Hematopoietic multipotent progenitor cell (in vitro differentiated cells): ENCODE data around the gene PADI1. TPM values are rescaled to one million over a fixed set of nuclear protein-coding genes. Genes with fewer than 3 reads are reported as not detected.

Source experiments
- DNase-seq, 3 donors: peaks; one replicate each; pipeline ENCODE4 v3.0.0-alpha.2; 2011 to 2015; ENCODE audit warnings: low read depth in 2 of 3, low spot score in 2 of 3
- total RNA-seq: library from RNA; depleted of rRNA; stranded (reverse); fragments of >200 nt; gene quantifications from one replicate; pipeline ENCODE4 v1.2.3, GENCODE V29; 2012

The PADI1 gene
- total RNA-seq, result not detected

GRCh38 chr1:17204546-17205440 is at the start of gene PADI1:
PADI1 (plus strand) TSS chr1:17205128; CDS start chr1:17205218, 90 bp downstream.
- no peak for DNase-seq

DNA sequence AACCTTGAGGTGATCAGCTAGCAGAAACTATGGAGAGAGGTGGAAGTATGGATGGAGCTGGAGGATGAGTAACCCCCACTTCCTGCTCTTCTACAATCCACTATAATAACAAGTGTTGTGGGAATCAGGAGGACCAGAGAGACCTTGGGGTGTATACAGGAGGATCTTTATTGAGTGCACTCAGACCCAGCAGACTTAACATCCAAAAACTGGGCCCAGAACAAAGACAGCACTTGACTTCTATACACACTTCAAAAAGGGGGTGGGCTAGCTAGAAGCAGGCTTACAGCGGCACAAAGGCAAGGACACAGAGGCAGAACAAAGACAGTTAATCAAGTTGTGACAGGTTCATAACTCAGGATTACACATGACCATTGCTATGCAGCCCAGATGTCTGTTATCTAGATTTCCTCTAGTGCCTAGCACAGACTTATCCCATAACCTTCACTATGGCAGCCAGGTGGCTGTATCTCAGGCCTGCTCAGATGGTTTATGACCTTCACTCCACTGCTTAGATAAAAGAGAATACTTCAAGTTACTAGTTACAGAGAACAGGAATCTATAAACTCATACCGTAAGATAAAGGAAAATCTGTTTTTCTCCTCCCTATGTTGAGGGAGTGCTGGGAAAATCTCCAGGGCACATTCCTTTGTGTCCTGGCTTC is 49.5 kb upstream of the PADI1 start:
- DNase-seq, result no peak

DNA sequence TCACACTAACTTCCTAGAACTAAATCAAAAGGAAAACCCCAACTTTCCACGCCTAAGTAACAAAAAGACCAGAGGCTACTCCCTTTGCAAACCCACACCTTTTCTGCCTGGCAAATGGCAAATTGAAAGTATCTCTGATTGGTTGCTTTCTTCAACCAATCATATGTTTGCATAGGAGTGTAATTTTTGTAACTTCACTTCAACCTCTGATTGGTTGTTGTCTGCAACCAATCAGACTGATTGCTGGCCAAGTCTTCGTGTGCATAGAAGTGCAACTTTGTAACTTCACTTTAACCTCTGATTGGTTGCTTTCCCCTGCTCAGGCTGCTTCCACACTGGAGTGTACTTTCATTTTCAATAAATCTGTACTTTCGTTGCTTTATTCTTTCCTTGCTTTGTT is 48.8 kb upstream of the PADI1 start:
- DNase-seq, result no peak

DNA sequence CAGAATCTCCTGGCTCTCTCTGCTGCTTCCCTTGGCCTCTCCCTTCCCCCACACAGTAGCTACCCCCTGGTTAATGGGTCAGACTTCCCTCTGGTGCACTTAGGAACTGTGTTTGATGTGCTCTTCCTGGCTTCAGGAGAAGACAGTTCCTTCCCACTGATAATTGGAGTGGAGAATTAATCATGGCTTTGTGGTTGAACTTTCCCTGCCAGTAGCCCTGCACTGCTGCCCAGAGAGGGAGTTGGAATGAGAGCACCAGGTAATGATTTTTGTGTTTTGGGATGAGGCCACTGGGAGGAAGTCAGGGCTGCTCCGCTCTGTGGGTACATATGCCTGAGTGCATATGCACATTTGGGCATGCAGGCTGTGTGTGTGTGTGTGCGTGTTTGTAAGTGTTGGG is 46.0 kb upstream of the PADI1 start:
- DNase-seq, result no peak

- peak in 1 of 3 donors; percentile 13 for DNase-seq
Observed at GRCh38 chr1:17161137-17161740, 43.7 kb upstream of the PADI1 start.

DNA sequence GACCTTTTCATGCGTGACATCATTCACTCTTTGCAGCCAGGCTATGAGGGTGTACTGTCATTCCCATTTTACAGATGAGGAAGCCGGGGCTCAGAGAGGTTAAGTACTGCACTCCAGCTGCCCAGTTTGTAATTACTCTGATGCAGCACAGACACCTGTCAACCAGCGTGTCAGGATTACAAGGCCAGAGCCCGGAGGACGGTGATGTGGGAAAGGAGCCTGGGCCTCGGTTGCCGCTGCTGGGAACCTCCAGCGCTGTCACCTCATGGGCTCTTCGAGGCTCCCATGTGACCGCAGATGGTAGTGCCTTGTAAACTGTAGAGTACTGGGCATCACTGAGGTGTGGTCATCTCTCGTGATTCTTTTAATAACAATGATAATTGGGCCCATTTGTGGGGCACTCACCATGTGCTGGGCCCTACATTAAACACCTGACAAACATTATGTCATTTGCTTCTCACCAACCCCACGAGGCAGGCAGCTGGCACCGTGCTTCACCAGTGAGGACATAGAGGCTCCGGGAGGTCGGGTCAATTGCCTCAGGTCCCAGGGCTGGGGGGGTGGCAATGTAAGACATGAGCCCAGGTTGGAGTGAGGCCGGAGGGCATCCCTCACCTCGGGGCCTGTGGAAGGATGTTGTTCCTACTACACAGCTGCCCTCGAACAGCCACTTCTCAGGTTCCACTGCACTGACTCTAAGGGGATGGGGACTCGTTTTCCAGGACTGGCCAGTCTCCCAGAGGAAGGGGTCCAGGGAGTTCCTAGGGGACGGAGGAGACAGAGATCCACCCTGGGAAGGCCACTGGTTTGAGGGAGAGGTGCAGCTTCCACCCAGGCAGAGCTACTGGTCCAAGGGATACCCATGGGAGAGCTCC is 42.8 kb upstream of the PADI1 start:
- DNase-seq, result no peak

- DNase-seq, result no peak
Observed at GRCh38 chr1:17162941-17163340, 42.0 kb upstream of the PADI1 start.

DNA sequence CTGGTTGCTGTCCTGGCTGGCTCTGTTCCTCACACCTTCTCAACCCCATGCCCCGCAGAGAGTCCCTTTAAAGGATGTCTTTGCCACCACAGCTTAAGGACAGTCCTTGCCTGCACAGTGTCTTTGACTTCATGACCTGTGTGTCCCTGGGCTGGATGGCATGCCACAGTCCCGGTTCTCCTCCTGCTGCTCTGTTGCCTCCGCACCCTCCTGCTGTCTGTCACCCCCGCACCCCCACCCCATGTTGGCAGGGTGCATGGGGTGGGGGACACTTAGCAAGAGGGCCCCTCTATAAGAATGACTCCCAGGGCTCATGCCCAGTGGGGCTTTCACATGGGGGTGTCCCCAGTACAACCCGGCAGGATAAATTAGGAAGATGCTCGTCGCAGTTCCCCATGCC is 41.6 kb upstream of the PADI1 start:
- DNase-seq, result no peak

DNA sequence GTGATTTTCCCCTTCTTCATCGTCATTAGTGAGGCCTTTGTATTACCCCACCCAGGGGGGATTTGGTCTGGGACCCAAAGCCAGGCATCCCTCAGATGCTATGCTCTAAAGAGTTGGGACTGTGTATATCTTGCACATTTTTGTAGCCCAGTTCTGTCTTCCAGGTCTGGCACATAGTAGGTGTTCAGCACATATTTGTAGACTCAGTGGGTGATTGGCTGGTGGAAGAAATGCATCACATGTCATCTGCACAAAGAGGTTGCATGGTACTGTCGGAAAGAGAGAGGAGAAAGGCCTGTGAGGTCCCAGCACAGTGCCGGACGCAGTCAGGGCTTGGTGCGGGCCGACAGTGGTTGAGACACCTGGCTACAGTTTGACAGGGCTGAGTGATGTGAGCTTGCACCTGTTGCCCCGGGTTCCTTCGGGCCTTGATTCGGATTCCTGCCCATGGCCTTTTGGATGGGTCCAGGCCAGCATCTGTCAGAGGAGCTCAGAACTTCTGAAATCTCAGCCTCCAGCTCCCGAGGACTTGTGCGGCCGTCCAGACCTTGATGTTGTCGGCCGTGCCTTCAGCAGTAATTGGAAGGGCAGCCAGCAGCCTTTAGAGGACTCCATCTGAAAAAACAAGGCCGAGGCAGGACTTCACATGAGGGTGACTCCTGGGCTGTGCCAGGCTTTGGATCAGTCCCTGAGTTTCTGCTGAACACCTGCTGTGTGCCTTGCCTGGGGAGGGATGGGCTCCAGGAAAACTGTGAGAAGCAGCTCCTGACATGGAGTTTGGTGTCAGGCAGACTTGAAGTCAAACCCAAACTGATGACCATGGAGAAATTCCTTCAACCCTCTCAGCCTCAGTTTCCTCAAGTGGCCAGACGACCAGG is 40.9 kb upstream of the PADI1 start:
- DNase-seq, result no peak

DNA sequence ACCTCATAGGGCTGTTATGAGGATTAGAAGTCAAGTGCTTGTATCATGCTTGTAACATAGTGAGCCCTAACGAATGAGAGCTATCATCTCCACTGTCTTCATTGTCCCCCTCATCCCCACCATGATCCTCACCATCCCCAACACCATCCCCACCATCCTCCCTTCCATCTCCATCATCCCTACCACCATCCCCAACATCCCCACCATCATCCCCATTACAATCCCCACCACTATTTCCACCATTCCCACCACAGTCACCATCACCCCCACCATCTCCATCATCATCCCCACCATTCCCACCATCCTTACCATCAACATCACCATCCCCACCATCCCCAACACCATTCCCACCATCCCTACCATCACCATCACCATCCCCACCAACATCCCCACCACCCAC is 39.1 kb upstream of the PADI1 start:
- DNase-seq, result no peak

DNA sequence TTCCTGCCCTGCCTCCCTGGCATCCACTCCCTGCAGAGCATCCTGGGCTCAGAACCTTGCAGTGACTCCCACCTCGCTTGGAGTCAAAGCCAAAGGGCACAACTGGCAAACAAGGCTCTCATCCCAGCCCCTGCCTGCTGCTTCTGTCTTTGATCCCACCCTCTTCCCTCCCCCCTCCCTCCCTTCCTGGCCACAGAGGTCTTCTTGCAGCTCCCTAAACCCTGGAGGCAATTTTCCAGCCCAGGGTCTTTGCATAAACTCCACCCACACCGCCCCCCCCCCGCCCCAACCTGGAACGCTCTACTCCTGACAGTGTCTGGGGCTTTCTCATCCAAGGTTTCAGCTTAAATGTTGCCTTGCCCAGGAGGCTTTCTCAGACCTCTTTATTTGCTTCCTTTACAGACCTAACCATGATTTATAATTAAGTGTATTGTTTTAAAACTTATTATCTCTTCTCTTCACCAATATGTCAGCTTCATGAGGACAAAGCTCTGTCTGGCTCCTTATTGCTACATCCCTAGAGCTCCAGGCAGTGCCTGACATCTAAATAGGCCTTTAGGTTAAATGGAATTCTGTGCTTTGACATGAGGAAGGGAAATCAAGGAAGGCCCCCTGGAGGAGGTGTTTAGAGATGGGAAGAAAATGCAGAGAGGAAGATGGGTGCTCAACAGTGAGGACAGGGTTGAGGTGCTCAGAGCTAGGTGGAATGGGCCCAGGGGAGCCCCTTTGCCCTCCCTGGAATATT is 37.7 kb upstream of the PADI1 start:
- DNase-seq, result no peak

- DNase-seq, result no peak
Observed at GRCh38 chr1:17167786-17168090, 37.2 kb upstream of the PADI1 start.

DNA sequence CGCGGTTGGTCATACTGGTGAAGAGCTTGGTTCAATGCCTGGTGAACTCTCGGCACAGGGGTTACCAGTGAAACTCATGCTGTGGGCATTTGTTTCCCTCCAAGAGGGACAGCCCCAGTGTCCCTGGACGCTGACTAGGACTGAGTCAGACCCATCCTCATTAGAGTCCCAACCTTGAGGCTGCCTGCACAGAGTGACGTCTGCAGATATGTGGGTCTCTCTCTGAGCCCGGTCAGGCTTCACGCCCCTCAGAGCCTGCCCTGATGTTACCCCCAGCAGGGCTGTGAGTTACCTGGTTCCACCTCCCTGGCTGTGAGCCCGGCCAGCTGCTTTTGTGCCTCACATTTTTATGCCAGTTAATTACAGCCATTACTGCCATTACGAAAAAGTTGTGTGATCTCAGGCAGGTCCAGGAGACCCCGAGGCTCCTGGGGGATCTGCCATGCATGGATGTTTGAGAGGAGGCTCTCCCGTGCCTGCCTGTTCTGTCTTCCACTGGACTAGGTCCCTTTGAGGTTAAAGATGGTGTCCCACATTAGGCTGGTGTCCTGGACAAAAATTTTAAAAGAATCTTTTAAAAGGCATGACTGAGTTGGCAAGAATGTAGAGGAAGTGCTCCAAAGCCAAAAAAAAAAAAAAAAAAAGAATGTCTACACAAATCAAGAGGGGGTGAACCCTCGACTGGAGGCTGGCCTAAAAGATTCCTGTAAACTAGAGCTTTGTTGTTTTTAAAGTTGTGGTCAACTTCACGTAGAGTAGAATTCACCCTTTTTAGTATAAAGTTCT is 36.6 kb upstream of the PADI1 start:
- DNase-seq, result no peak

DNA sequence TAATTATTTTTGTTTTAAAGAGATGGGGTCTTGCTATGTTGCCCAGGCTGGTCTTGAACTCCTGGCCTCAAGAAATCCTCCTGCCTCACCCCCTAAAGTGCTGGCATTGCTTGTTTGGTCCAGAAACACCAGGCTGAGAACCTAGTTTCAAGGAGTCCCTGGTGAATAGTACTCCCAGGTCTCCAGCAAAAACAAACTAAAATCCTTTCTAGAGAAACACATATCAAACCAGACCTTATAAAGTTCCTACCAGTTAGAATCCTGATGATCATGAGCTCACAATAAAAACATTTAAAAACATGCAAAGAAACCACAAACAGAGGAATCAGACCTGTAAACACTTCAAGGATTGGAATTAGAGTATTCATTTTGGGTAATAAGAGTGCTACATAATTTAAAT is 34.4 kb upstream of the PADI1 start:
- DNase-seq, result no peak

- no peak for DNase-seq
Observed at GRCh38 chr1:17173217-17173616, 31.7 kb upstream of the PADI1 start.

DNA sequence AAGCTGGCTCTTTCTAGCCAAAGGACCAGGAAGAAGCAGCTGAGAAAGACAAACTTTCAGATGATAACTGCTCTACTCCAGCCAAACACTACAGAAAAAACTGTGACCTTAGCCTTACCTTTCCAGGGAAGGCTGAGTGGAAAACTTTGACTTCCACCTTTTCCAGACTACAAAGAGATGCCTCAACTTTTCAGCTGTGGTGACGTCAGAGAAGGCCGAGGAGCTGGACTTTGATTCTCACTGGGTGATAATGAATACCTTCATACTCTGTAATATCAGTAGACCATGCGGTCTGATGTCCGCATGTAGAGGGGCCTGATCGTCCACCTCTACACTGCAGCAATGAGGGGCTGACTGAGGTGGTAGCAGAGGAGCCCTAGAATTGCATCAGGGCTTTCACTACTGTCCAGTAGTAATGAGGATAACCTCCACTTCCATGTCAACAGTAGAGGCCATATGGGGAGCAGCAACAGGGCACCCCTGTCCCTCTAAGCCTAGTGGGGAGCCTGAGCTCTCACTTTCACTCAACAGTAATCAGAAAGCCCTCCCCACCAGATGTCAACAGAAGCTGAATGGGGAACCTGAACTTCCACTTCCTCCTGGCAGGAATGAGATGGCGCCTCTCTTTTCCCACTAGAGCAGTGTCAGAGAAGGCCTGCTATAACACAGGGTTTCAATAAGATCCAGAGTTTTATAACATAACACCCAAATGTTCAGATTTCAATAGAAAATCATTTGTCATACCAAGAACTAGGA is 28.4 kb upstream of the PADI1 start:
- DNase-seq, result no peak

- no peak for DNase-seq
Observed at GRCh38 chr1:17177651-17178050, 27.3 kb upstream of the PADI1 start.
